ENCODE results near the gene VAT1L.

The VAT1L gene

DNA sequence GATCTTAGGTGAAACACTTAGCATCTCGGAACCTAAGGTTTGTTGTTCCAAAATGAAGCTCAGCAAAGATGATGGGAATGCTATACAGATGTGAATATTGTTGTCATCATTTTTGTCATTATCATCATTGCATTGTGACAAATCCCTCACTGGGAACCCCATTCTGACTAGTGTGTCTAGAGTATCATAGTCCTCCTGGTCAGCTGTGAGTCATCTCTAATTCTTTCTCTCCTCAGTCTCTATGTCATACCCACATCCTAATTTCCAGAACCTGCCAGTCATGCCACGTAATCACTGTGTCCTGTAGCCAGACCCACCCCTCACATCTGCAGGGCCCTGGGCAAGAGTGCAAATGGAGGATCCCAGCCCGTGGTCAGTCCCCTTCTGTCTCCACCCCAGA lies 173.4 kb downstream of the VAT1L start:
- Histone ChIP-seq H3K36me3 (replicated peaks) (no peaks in the 10 kb centered on the region), H3K4me3 (ENCODE audit: low read depth, low read length) (no peak overlapping the region), H3K27me3 (replicated peaks) (no peaks in the 10 kb centered on the region), H3K27ac (no peak overlapping the region)
- no peak for DNase-seq
- in situ Hi-C loops (cut with HindIII; ENCODE audit: low pct_ligation_motif_present, low sequenced_read_pairs), result loop anchor here (25.0 kb wide), 1 partner anchor 275 kb away; no protein-coding TSS in a partner anchor
- TF ChIP-seq, protein P1, sequence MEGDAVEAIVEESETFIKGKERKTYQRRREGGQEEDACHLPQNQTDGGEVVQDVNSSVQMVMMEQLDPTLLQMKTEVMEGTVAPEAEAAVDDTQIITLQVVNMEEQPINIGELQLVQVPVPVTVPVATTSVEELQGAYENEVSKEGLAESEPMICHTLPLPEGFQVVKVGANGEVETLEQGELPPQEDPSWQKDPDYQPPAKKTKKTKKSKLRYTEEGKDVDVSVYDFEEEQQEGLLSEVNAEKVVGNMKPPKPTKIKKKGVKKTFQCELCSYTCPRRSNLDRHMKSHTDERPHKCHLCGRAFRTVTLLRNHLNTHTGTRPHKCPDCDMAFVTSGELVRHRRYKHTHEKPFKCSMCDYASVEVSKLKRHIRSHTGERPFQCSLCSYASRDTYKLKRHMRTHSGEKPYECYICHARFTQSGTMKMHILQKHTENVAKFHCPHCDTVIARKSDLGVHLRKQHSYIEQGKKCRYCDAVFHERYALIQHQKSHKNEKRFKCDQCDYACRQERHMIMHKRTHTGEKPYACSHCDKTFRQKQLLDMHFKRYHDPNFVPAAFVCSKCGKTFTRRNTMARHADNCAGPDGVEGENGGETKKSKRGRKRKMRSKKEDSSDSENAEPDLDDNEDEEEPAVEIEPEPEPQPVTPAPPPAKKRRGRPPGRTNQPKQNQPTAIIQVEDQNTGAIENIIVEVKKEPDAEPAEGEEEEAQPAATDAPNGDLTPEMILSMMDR (IDR thresholded peaks at IDR 0.05; ENCODE audit: low read depth, low read length, missing control alignments), result no peak

DNA sequence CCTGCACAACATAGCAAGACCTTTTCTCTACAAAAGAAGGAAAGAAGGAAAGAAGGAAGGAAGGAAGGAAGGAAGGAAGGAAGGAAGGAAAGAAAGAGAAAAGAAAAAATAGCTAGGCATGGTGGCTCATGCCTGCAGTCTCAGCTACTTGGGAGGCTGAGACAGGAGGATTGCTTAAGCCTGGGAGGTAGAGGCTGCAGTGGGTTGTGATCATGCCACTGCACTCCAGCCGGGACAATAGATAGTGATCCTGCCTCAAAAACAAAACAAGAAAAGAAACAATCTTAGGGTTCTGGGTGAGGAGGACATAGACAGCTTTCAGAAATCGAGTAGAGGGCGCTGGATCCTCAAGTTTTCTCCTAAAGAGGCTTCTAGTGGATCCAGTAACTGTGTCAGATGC lies 174.3 kb downstream of the VAT1L start:
- in situ Hi-C loops (cut with HindIII; ENCODE audit: low pct_ligation_motif_present, low sequenced_read_pairs), result loop anchor here (25.0 kb wide), 1 partner anchor 275 kb away; no protein-coding TSS in a partner anchor
- H3K36me3 ChIP-seq (replicated peaks), result no peaks in the 10 kb centered on the region
- DNase-seq, result no peak
- H3K27ac ChIP-seq, result no peak overlapping the region
- H3K4me3 ChIP-seq (ENCODE audit: low read depth, low read length), result no peak overlapping the region
- peaks cover 2% of the 10 kb centered on the region for H3K27me3 ChIP-seq (replicated peaks)
- TF ChIP-seq, protein P1 (IDR thresholded peaks at IDR 0.05; ENCODE audit: low read depth, low read length, missing control alignments), result no peak

DNA sequence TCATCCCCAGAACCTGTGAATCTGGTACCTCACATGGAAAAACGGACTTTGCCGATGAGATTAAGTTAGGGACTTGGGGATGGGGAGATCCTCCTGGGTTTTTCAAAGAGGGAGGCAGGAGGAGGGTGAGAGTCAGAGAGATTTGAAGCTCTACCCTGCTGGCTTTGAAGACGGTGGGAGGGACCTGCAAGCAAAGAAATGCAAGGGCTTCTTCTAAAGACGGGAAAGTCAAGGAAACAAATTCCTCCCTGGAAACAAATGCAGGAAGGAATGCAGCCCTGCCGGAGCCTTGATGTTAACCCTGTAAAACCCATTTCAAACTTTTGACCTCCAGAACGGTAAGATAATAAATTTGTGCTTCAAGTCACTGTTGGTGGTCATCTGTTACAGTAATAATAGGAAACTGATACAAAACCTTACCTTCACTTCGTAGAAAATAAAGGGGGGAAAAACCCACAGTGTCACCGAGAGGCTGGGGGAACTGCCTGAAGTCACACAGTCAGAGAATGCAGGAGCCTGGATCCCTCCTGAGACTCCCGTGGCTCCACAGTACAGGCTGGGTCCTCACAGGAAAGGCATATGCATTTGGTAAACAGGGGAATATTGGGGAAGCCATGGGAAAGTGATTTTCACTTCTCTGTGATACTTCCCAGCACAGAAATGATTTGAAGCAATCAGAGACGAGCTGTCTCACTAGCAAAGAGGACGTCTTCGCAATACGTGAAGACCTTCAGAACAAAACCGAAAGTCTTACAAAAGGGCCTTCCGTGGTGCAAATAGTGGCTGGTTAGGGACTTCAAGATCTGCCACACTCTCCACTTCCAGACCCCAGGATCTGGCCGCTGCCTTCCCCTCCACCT lies 175.1 kb downstream of the VAT1L start:
- Histone ChIP-seq H3K27me3 (replicated peaks) (peaks cover 2% of the 10 kb centered on the region), H3K36me3 (replicated peaks) (no peaks in the 10 kb centered on the region), H3K27ac (no peak overlapping the region), H3K4me3 (ENCODE audit: low read depth, low read length) (no peak overlapping the region)
- no peak for DNase-seq
- in situ Hi-C loops (cut with HindIII; ENCODE audit: low pct_ligation_motif_present, low sequenced_read_pairs), result loop anchor here (25.0 kb wide), 1 partner anchor 276 kb away; no protein-coding TSS in a partner anchor
- TF ChIP-seq, protein P1 (IDR thresholded peaks at IDR 0.05; ENCODE audit: low read depth, low read length, missing control alignments), result no peak

DNA sequence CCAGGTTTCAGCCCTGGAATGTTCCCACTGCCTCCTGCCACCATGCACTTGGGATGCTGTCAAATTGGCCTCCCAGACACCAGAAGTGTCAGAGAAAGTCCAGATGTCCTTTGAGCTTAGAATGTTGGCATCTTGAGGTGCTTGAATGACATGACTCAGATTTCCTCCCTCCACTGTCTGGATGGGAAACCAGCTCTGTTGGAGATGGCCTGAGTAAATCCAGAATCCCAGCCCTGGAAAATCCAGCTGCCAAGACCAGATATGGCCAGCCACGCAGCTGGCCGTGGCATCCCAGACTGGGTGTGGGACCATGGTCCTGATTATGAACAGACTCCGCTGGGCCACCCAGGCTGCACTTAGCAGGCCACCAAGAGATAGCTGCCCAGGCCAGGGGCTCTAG lies 177.0 kb downstream of the VAT1L start:
- H3K27ac ChIP-seq, result no peak overlapping the region
- H3K4me3 ChIP-seq (ENCODE audit: low read depth, low read length), result no peak overlapping the region
- peaks cover 2% of the 10 kb centered on the region for H3K27me3 ChIP-seq (replicated peaks)
- H3K36me3 ChIP-seq (replicated peaks), result no peaks in the 10 kb centered on the region
- in situ Hi-C loops (cut with HindIII; ENCODE audit: low pct_ligation_motif_present, low sequenced_read_pairs), result loop anchor here (25.0 kb wide), 1 partner anchor 278 kb away; no protein-coding TSS in a partner anchor
- no peak for DNase-seq
- TF ChIP-seq, protein P1 (IDR thresholded peaks at IDR 0.05; ENCODE audit: low read depth, low read length, missing control alignments), result no peak

DNA sequence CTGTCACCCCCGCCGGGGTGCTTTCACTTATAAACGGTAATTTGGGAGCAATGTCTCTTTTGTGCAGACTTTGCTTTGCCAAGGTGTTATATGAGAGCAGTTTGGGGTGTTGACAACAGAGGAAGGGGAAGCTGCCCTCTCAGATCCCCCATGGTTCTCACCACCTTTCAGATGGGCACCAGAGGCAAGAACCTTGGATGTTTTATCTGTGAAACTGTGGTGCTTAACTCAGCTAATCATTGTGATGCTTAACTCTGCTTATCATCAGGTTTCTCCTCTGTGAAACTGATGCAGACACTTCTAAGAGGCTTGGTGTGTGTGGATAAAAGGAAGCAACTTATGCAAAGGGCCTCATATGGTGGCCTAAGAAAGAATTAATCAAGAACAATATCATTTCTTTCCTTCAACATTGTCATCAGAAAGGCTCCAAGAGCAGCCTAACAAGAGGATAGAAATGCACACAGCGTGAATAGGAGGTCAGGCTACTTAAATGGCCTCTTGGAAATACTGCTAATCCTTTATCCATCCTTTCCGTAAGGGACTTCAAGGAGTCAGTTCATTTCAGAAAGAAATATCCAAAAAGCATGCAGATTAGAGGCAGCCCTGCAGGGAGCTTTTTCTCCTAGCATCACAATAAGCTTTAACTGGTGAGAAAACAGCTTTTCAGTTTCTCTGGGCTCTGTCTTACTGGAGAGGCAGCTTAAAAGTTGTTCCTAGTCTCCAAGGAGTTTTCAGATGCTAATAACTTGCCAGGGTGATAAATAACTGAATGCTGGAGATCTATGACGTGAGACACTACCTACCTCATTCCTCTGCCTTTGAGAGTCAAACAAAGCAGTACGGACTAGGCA lies 178.9 kb downstream of the VAT1L start:
- Histone ChIP-seq H3K36me3 (replicated peaks) (no peaks in the 10 kb centered on the region), H3K4me3 (ENCODE audit: low read depth, low read length) (no peak overlapping the region), H3K27ac (no peak overlapping the region), H3K27me3 (replicated peaks) (peaks cover 2% of the 10 kb centered on the region)
- in situ Hi-C loops (cut with HindIII; ENCODE audit: low pct_ligation_motif_present, low sequenced_read_pairs), result loop anchor here (25.0 kb wide), 1 partner anchor 280 kb away; no protein-coding TSS in a partner anchor
- no peak for DNase-seq
- TF ChIP-seq, protein P1 (IDR thresholded peaks at IDR 0.05; ENCODE audit: low read depth, low read length, missing control alignments), result no peak

All from brain microvascular endothelial cell (primary cell).